Cardiac muscle cell (in vitro differentiated cells and primary cell): Measurements from ENCODE around the gene CIAO2B. TPM values are rescaled to one million over a fixed set of nuclear protein-coding genes. Genes with fewer than 3 reads are reported as not detected.
"Not testable (repeated sequence)": the region's sequence is repeated elsewhere in the genome, so short reads cannot be mapped to it uniquely, and the experiment has no call there.

Source experiments
- DNase-seq, 2 donors: peaks; one replicate each; pipeline versions ENCODE4 v3.0.0 to v3.0.0-alpha.2; 2010 to 2017; ENCODE audit warnings: low read depth in 1 of 2, low spot score in 1 of 2
- H3K27ac ChIP-seq: fragments of 200-600 bp; sonication (generic); 2 replicates; pipeline ENCODE4 v1.5.1; 2016
- H3K27me3 ChIP-seq: fragments of 200-600 bp; sonication (generic); 2 replicates; pipeline ENCODE4 v1.6.0; 2016; ENCODE audit warnings: control low read depth
- H3K36me3 ChIP-seq: fragments of 200-600 bp; sonication (generic); 2 replicates; pipeline ENCODE4 v1.5.1; 2016; ENCODE audit warnings: control low read depth
- H3K4me1 ChIP-seq: fragments of 200-600 bp; sonication (generic); 2 replicates; pipeline ENCODE4 v1.8.1; 2017; ENCODE audit warnings: low read depth, mild to moderate bottlenecking, mixed run types
- H3K4me3 ChIP-seq: fragments of 200-600 bp; sonication (generic); 2 replicates; pipeline ENCODE4 v1.5.1; 2016; ENCODE audit warnings: mild to moderate bottlenecking
- H3K9me3 ChIP-seq: fragments of 200-600 bp; sonication (generic); 2 replicates; pipeline ENCODE4 v1.5.1; 2017; ENCODE audit warnings: low read depth, mild to moderate bottlenecking, control low read depth
- CTCF ChIP-seq: IDR thresholded peaks from 2 replicates; pipeline ENCODE4 v1.5.1; 2012; ENCODE audit warnings: low read depth, mild to moderate bottlenecking, low read length
- polyA plus RNA-seq: library from polyadenylated mRNA; unstranded; fragments of >200 nt; fragmentation: Nextera tagmentation; extraction: Ambion mirVana; gene quantifications from 2 replicates; pipeline ENCODE4 v1.2.1, GENCODE V29; 2016
- total RNA-seq: library from RNA; depleted of rRNA; stranded (reverse); fragments of >200 nt; gene quantifications from 2 replicates; pipeline ENCODE4 v1.2.3, GENCODE V29; 2016

Gene CIAO2B
- total and polyA plus RNA-seq, 2 experiments from 2014 or later = 151 to 194 TPM

GRCh38 chr16:66959704-66960161, 25.5 kb upstream of the CIAO2B start:
- no peaks in the 10 kb centered on the region for H3K27me3 ChIP-seq
- H3K9me3 ChIP-seq = no peaks in the 10 kb centered on the region
- H3K4me1 ChIP-seq = no peaks in the 10 kb centered on the region
- H3K27ac ChIP-seq = no peak overlapping the region
- no peak for TF ChIP-seq CTCF
- DNase-seq = no peak
- H3K36me3 ChIP-seq = no peaks in the 10 kb centered on the region
- no peak overlapping the region for H3K4me3 ChIP-seq

- no peaks in the 10 kb centered on the region for H3K27me3 ChIP-seq
- H3K9me3 ChIP-seq = no peaks in the 10 kb centered on the region
- H3K4me3 ChIP-seq = no peak overlapping the region
- no peak overlapping the region for H3K27ac ChIP-seq
- no peak for TF ChIP-seq CTCF
- H3K36me3 ChIP-seq = no peaks in the 10 kb centered on the region
- no peaks in the 10 kb centered on the region for H3K4me1 ChIP-seq
- no peak for DNase-seq
These were observed 24.9 kb upstream of the CIAO2B start for GRCh38 chr16:66958857-66959703.

- not testable (repeated sequence) for H3K36me3 ChIP-seq, H3K9me3 ChIP-seq, H3K27ac ChIP-seq
These were observed 21.9 kb upstream of the CIAO2B start for GRCh38 chr16:66956154-66956457.

GRCh38 chr16:66955363-66956153, 21.4 kb upstream of the CIAO2B start:
- DNase-seq, H3K9me3 ChIP-seq, H3K27me3 ChIP-seq, H3K4me1 ChIP-seq, H3K4me3 ChIP-seq, H3K36me3 ChIP-seq, H3K27ac ChIP-seq: not testable (repeated sequence)

More at GRCh38 chr16:66956154-66956457, 21.9 kb upstream of the CIAO2B start:
- not testable (repeated sequence) for H3K4me3 ChIP-seq, H3K27me3 ChIP-seq, H3K4me1 ChIP-seq, DNase-seq

- Histone ChIP-seq H3K4me3 (no peak overlapping the region), H3K27ac (no peak overlapping the region), H3K27me3 (peaks cover 22% of the 10 kb centered on the region), H3K4me1 (no peaks in the 10 kb centered on the region), H3K9me3 (no peaks in the 10 kb centered on the region), H3K36me3 (no peaks in the 10 kb centered on the region)
- peak; percentile 81 to 84 for DNase-seq
- TF ChIP-seq CTCF = peak; percentile 85
These were observed 20.0 kb upstream of the CIAO2B start for GRCh38 chr16:66954097-66954659.

- peaks cover 28% of the 10 kb centered on the region for H3K27me3 ChIP-seq
- no peak overlapping the region for H3K27ac ChIP-seq
- no peaks in the 10 kb centered on the region for H3K9me3 ChIP-seq
- no peaks in the 10 kb centered on the region for H3K4me1 ChIP-seq
- no peak for TF ChIP-seq CTCF
- H3K4me3 ChIP-seq = no peak overlapping the region
- H3K36me3 ChIP-seq = no peaks in the 10 kb centered on the region
- no peak for DNase-seq
These were observed 19.4 kb upstream of the CIAO2B start for GRCh38 chr16:66953462-66954096.
